Keratinocyte (primary cell): Measurements from ENCODE around the gene GINS2. TPM values are rescaled to one million over a fixed set of nuclear protein-coding genes. Genes with fewer than 3 reads are reported as not detected.

Source experiments
- DNase-seq: peaks from one replicate; pipeline ENCODE4 v3.0.0-alpha.2; 2011; ENCODE audit warnings: low read depth, missing footprints, low spot score
- FAIRE-seq: peaks from 2 replicates; lab custom pipeline; 2011; peaks lifted over from hg19 to GRCh38; lab: Jason Lieb, UNC
- H2AFZ ChIP-seq: 2 replicates; pipeline ENCODE4 v1.6.0; 2012; ENCODE audit warnings: low read length, control low read depth, inconsistent platforms; ENCODE audit not compliant: control insufficient read depth
- H3K27ac ChIP-seq: 2 replicates; pipeline ENCODE4 v1.5.1; 2011; ENCODE audit warnings: low read length; ENCODE audit not compliant: control insufficient read depth, insufficient read depth
- H3K27me3 ChIP-seq: 3 replicates; pipeline ENCODE4 v1.6.0; 2011; ENCODE audit warnings: low read length; ENCODE audit not compliant: control insufficient read depth, insufficient read depth; ENCODE audit errors: extremely low read depth
- H3K36me3 ChIP-seq, 2 experiments: 2 replicates in 1 of 2; 3 replicates in 1 of 2; pipeline ENCODE4 v1.5.1; 2011; ENCODE audit warnings: low read length in 2 of 2, mild to moderate bottlenecking in 1 of 2; ENCODE audit not compliant: control insufficient read depth in 2 of 2, insufficient read depth in 2 of 2; ENCODE audit errors: extremely low read depth in 1 of 2
- H3K4me1 ChIP-seq: 3 replicates; pipeline ENCODE4 v1.5.1; 2011; ENCODE audit warnings: low read length; ENCODE audit not compliant: control insufficient read depth, insufficient read depth; ENCODE audit errors: extremely low read depth
- H3K4me2 ChIP-seq: 3 replicates; pipeline ENCODE4 v1.6.0; 2011; ENCODE audit warnings: low read depth, low read length; ENCODE audit not compliant: control insufficient read depth, insufficient read depth; ENCODE audit errors: extremely low read depth
- H3K4me3 ChIP-seq, 3 experiments: fragments of 200-600 bp in 1 of 3; sonication (generic) in 1 of 3; 2 replicates in 2 of 3; 3 replicates in 1 of 3; pipeline ENCODE4 v1.5.1; 2011 to 2016; ENCODE audit warnings: low read length in 3 of 3, mild to moderate bottlenecking in 3 of 3, control low read depth in 2 of 3, inconsistent platforms in 1 of 3, low read depth in 1 of 3, mixed read lengths in 1 of 3, mixed run types in 1 of 3, moderate library complexity in 1 of 3; ENCODE audit not compliant: control insufficient read depth in 2 of 3, insufficient read depth in 2 of 3; ENCODE audit errors: extremely low read depth in 1 of 3
- H3K79me2 ChIP-seq: 2 replicates; pipeline ENCODE4 v1.6.0; 2012; ENCODE audit warnings: low read length; ENCODE audit not compliant: control insufficient read depth, insufficient read depth
- H3K9ac ChIP-seq: 3 replicates; pipeline ENCODE4 v1.6.0; 2011; ENCODE audit warnings: low read length; ENCODE audit not compliant: control insufficient read depth, insufficient read depth; ENCODE audit errors: extremely low read depth
- H3K9me1 ChIP-seq: 3 replicates; pipeline ENCODE4 v1.6.0; 2011; ENCODE audit warnings: low read length; ENCODE audit not compliant: control insufficient read depth, insufficient read depth; ENCODE audit errors: extremely low read depth
- H3K9me3 ChIP-seq: 2 replicates; pipeline ENCODE4 v1.5.1; 2012; ENCODE audit warnings: low read depth, low read length; ENCODE audit not compliant: control insufficient read depth
- H4K20me1 ChIP-seq: 3 replicates; pipeline ENCODE4 v1.6.0; 2011; ENCODE audit warnings: low read length; ENCODE audit not compliant: control insufficient read depth, insufficient read depth; ENCODE audit errors: extremely low read depth
- EZH2 ChIP-seq: IDR thresholded peaks from one replicate; pipeline ENCODE4 v1.6.1; 2012; ENCODE audit warnings: inconsistent platforms, mild to moderate bottlenecking, low read length, moderate library complexity
- dilution Hi-C: fragments of 300-500 bp; cut with MboI; formaldehyde crosslinking; loops from one replicate; pipeline ENCODE4 v1.7.0; 2020; ENCODE audit warnings: low sequenced_read_pairs; ENCODE audit not compliant: extremely low pct_ligation_motif_present
- polyA plus RNA-seq, 5 experiments: library from polyadenylated mRNA; depleted of rRNA in 3 of 5; stranded (reverse) in 3 of 5; stranded (forward) in 1 of 5; unstranded in 1 of 5; fragments of >200 nt; gene quantifications; 1 replicate in 1 of 5; 2 replicates in 3 of 5; 3 replicates in 1 of 5; pipeline versions ENCODE4 v1.2.1 to v1.2.3, GENCODE V29; 2011 to 2012; ENCODE audit warnings: missing spikeins in 2 of 5, low read depth in 1 of 5, low replicate concordance in 1 of 5
- TF ChIP-seq, protein P1 (sequence below), 3 experiments: IDR thresholded peaks in 1 of 3; conservative IDR thresholded peaks in 1 of 3; optimal IDR thresholded peaks in 1 of 3; 2 replicates in 2 of 3; 3 replicates in 1 of 3; pipeline versions ENCODE3 to v1.5.1; 2011; ENCODE audit warnings: low read length in 3 of 3, mild to moderate bottlenecking in 3 of 3, moderate library complexity in 2 of 3, control low read depth in 1 of 3, inconsistent platforms in 1 of 3; ENCODE audit not compliant: insufficient read depth in 2 of 3; ENCODE audit errors: extremely low read depth in 1 of 3

Gene GINS2
- polyA plus RNA-seq, 1 donor (not counting 4 experiments of a cell fraction or from before 2014, with no cell fraction given), result 11.2 TPM

- Histone ChIP-seq H3K27me3 (no peaks in the 10 kb centered on the region), H3K9me1 (peaks cover 2% of the 10 kb centered on the region), H3K9me3 (no peaks in the 10 kb centered on the region), H3K36me3 (peaks cover 57 to 86% of the 10 kb centered on the region in 2 experiments), H2AFZ (no peak overlapping the region), H3K4me1 (peaks cover 3% of the 10 kb centered on the region), H3K4me2 (no peak overlapping the region), H4K20me1 (peaks cover 57% of the 10 kb centered on the region), H3K9ac (no peak overlapping the region), H3K79me2 (peaks cover 93% of the 10 kb centered on the region), H3K27ac (no peak overlapping the region), H3K4me3 (no peak overlapping the region)
- FAIRE-seq, result no peak
- TF ChIP-seq, protein P1, sequence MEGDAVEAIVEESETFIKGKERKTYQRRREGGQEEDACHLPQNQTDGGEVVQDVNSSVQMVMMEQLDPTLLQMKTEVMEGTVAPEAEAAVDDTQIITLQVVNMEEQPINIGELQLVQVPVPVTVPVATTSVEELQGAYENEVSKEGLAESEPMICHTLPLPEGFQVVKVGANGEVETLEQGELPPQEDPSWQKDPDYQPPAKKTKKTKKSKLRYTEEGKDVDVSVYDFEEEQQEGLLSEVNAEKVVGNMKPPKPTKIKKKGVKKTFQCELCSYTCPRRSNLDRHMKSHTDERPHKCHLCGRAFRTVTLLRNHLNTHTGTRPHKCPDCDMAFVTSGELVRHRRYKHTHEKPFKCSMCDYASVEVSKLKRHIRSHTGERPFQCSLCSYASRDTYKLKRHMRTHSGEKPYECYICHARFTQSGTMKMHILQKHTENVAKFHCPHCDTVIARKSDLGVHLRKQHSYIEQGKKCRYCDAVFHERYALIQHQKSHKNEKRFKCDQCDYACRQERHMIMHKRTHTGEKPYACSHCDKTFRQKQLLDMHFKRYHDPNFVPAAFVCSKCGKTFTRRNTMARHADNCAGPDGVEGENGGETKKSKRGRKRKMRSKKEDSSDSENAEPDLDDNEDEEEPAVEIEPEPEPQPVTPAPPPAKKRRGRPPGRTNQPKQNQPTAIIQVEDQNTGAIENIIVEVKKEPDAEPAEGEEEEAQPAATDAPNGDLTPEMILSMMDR (optimal IDR thresholded peaks at IDR 0.05 in 1 of 3, IDR thresholded peaks at IDR 0.05 in 1 of 3, conservative IDR thresholded peaks at IDR 0.05 in 1 of 3; ENCODE audit: extremely low read depth in 1 of 3, insufficient read depth in 2 of 3, low read length in 3 of 3), result no peak
- TF ChIP-seq EZH2, result no peak
- dilution Hi-C loops, result no loop called here
- no peak for DNase-seq
Measured at GRCh38 chr16:85730186-85730465, 41.4 kb upstream of the GINS2 start.

- H3K4me2 ChIP-seq, result no peak overlapping the region
- H3K36me3 ChIP-seq, result peaks cover 56 to 84% of the 10 kb centered on the region in 2 experiments
- H3K79me2 ChIP-seq, result peaks cover 91% of the 10 kb centered on the region
- no peaks in the 10 kb centered on the region for H3K9me3 ChIP-seq
- peaks cover 55% of the 10 kb centered on the region for H4K20me1 ChIP-seq
- FAIRE-seq (no peak), DNase-seq (no peak)
- peaks cover 2% of the 10 kb centered on the region for H3K9me1 ChIP-seq
- no peaks in the 10 kb centered on the region for H3K27me3 ChIP-seq
- no peak overlapping the region for H3K27ac ChIP-seq
- H3K4me1 ChIP-seq, result peaks cover 3% of the 10 kb centered on the region
- TF ChIP-seq EZH2, result no peak
- TF ChIP-seq, protein P1 (optimal IDR thresholded peaks at IDR 0.05 in 1 of 3, IDR thresholded peaks at IDR 0.05 in 1 of 3, conservative IDR thresholded peaks at IDR 0.05 in 1 of 3; ENCODE audit: extremely low read depth in 1 of 3, insufficient read depth in 2 of 3, low read length in 3 of 3), result no peak
- dilution Hi-C loops, result no loop called here
- no peak overlapping the region for H2AFZ ChIP-seq
- no peak overlapping the region for H3K9ac ChIP-seq
- no peak overlapping the region for H3K4me3 ChIP-seq
Measured at GRCh38 chr16:85729452-85730185, 40.9 kb upstream of the GINS2 start.
